Muscle layer of colon (tissue), 2 donors: Measurements from ENCODE around the gene ERI3.

Experiments
- H3K27ac ChIP-seq: one replicate; pipeline ENCODE4 v1.7.0; 2013; ENCODE audit warnings: low read depth, mild to moderate bottlenecking, low read length, moderate library complexity
- H3K27me3 ChIP-seq, 2 donors: one replicate each; pipeline ENCODE4 v1.7.0; 2013; ENCODE audit warnings: low read length in 2 of 2, mild to moderate bottlenecking in 2 of 2; ENCODE audit not compliant: insufficient read depth in 2 of 2, control insufficient read depth in 1 of 2
- H3K36me3 ChIP-seq: one replicate; pipeline ENCODE4 v1.7.0; 2013; ENCODE audit warnings: mild to moderate bottlenecking, low read length; ENCODE audit not compliant: insufficient read depth
- H3K4me1 ChIP-seq: one replicate; pipeline ENCODE4 v1.7.0; 2013; ENCODE audit warnings: mild to moderate bottlenecking, low read length; ENCODE audit not compliant: insufficient read depth
- H3K4me3 ChIP-seq, 2 donors: one replicate each; pipeline ENCODE4 v1.7.0; 2013; ENCODE audit warnings: low read length in 2 of 2, low read depth in 1 of 2, mild to moderate bottlenecking in 1 of 2, moderate library complexity in 1 of 2
- H3K9ac ChIP-seq: one replicate; pipeline ENCODE4 v1.7.0; 2013; ENCODE audit warnings: low read length
- H3K9me3 ChIP-seq: one replicate; pipeline ENCODE4 v1.7.0; 2013; ENCODE audit warnings: mild to moderate bottlenecking, low read length
- donor health status: abdominal sarcoma.
- donor health status: Adenocarcinoma of cecum.

ERI3 gene

GRCh38 chr1:44254392-44254910 is 100.6 kb downstream of the ERI3 start:
- H3K27me3 ChIP-seq, result no peaks in the 10 kb centered on the region
- H3K4me1 ChIP-seq, result no peaks in the 10 kb centered on the region
- H3K9me3 ChIP-seq, result no peaks in the 10 kb centered on the region
- no peak overlapping the region for H3K9ac ChIP-seq
- no peak overlapping the region for H3K4me3 ChIP-seq
- no peak overlapping the region for H3K27ac ChIP-seq
- peaks cover 7% of the 10 kb centered on the region for H3K36me3 ChIP-seq

GRCh38 chr1:44251989-44252671 is 102.9 kb downstream of the ERI3 start:
- no peak overlapping the region for H3K27ac ChIP-seq
- no peaks in the 10 kb centered on the region for H3K4me1 ChIP-seq
- H3K9ac ChIP-seq, result no peak overlapping the region
- H3K36me3 ChIP-seq, result peaks cover 7% of the 10 kb centered on the region
- no peak overlapping the region for H3K4me3 ChIP-seq
- no peaks in the 10 kb centered on the region for H3K9me3 ChIP-seq
- H3K27me3 ChIP-seq, result no peaks in the 10 kb centered on the region

- H3K27me3 ChIP-seq, result no peaks in the 10 kb centered on the region
- H3K9ac ChIP-seq, result no peak overlapping the region
- H3K27ac ChIP-seq, result no peak overlapping the region
Observed at GRCh38 chr1:44251486-44251885, 103.6 kb downstream of the ERI3 start.

GRCh38 chr1:44250068-44250781 is 104.8 kb downstream of the ERI3 start:
- Histone ChIP-seq H3K9me3 (no peaks in the 10 kb centered on the region), H3K4me3 (no peak overlapping the region), H3K9ac (no peak overlapping the region), H3K4me1 (no peaks in the 10 kb centered on the region), H3K27me3 (no peaks in the 10 kb centered on the region), H3K27ac (no peak overlapping the region), H3K36me3 (peaks cover 13% of the 10 kb centered on the region)

More at GRCh38 chr1:44251486-44251885, 103.6 kb downstream of the ERI3 start:
- Histone ChIP-seq H3K4me1 (no peaks in the 10 kb centered on the region), H3K9me3 (no peaks in the 10 kb centered on the region), H3K4me3 (no peak overlapping the region), H3K36me3 (peaks cover 9% of the 10 kb centered on the region)

- H3K36me3 ChIP-seq, result peaks cover 13% of the 10 kb centered on the region
- H3K9me3 ChIP-seq, result no peaks in the 10 kb centered on the region
- no peaks in the 10 kb centered on the region for H3K4me1 ChIP-seq
- no peak overlapping the region for H3K9ac ChIP-seq
- no peak overlapping the region for H3K4me3 ChIP-seq
- H3K27me3 ChIP-seq, result no peaks in the 10 kb centered on the region
- no peak overlapping the region for H3K27ac ChIP-seq
Observed at GRCh38 chr1:44249543-44249942, 105.5 kb downstream of the ERI3 start.

- Histone ChIP-seq H3K36me3 (peaks cover 25% of the 10 kb centered on the region), H3K27me3 (no peaks in the 10 kb centered on the region), H3K9me3 (no peaks in the 10 kb centered on the region), H3K27ac (no peak overlapping the region), H3K4me1 (no peaks in the 10 kb centered on the region), H3K9ac (no peak overlapping the region), H3K4me3 (no peak overlapping the region)
Observed at GRCh38 chr1:44246806-44247205, 108.3 kb downstream of the ERI3 start.

- Histone ChIP-seq H3K27ac (no peak overlapping the region), H3K9me3 (no peaks in the 10 kb centered on the region), H3K9ac (no peak overlapping the region), H3K36me3 (peaks cover 25% of the 10 kb centered on the region), H3K27me3 (no peaks in the 10 kb centered on the region), H3K4me1 (peaks cover 11% of the 10 kb centered on the region), H3K4me3 (no peak overlapping the region)
Observed at GRCh38 chr1:44244986-44245385, 110.1 kb downstream of the ERI3 start.

GRCh38 chr1:44243782-44244495 is 111.1 kb downstream of the ERI3 start:
- H3K36me3 ChIP-seq, result peaks cover 25% of the 10 kb centered on the region
- H3K27me3 ChIP-seq, result no peaks in the 10 kb centered on the region
- H3K27ac ChIP-seq, result no peak overlapping the region
- no peaks in the 10 kb centered on the region for H3K9me3 ChIP-seq
- H3K4me3 ChIP-seq, result no peak overlapping the region
- no peak overlapping the region for H3K9ac ChIP-seq
- peaks cover 21% of the 10 kb centered on the region for H3K4me1 ChIP-seq

- no peak overlapping the region for H3K9ac ChIP-seq
- H3K27ac ChIP-seq, result no peak overlapping the region
- H3K4me1 ChIP-seq, result peaks cover 31% of the 10 kb centered on the region
Observed at GRCh38 chr1:44242746-44243145, 112.3 kb downstream of the ERI3 start.

GRCh38 chr1:44240802-44241671 is 114.0 kb downstream of the ERI3 start:
- Histone ChIP-seq H3K36me3 (peaks cover 14% of the 10 kb centered on the region), H3K27me3 (no peaks in the 10 kb centered on the region), H3K9me3 (no peaks in the 10 kb centered on the region), H3K27ac (peak overlapping the region; percentile 86), H3K9ac (peak overlapping the region; percentile 59), H3K4me3 (no peak overlapping the region), H3K4me1 (peaks cover 43% of the 10 kb centered on the region)

More at GRCh38 chr1:44242746-44243145, 112.3 kb downstream of the ERI3 start:
- Histone ChIP-seq H3K9me3 (no peaks in the 10 kb centered on the region), H3K36me3 (peaks cover 25% of the 10 kb centered on the region), H3K4me3 (no peak overlapping the region), H3K27me3 (no peaks in the 10 kb centered on the region)
